Mesenchymal stem cell (in vitro differentiated cells and primary cell): ENCODE data around the gene CCDC106. TPM values are rescaled to one million over a fixed set of nuclear protein-coding genes. Genes with fewer than 3 reads are reported as not detected.

ENCODE experiments used
- DNase-seq: peaks from one replicate; pipeline ENCODE4 v3.0.0-alpha.2; 2013
- H2AFZ ChIP-seq: one replicate; pipeline ENCODE4 v1.6.1; 2013; ENCODE audit warnings: low read depth, mild to moderate bottlenecking, control low read depth, inconsistent platforms, low read length, moderate library complexity
- H2AK5ac ChIP-seq: 2 replicates; pipeline ENCODE4 v1.6.1; 2013; ENCODE audit warnings: low read length, moderate library complexity, mild to moderate bottlenecking, inconsistent platforms; ENCODE audit not compliant: severe bottlenecking
- H2BK120ac ChIP-seq: one replicate; pipeline ENCODE4 v1.6.1; 2013; ENCODE audit warnings: low read depth, mild to moderate bottlenecking, inconsistent platforms, low read length, moderate library complexity
- H2BK12ac ChIP-seq, 2 experiments: one replicate each; pipeline ENCODE4 v1.6.1; 2013; ENCODE audit warnings: inconsistent platforms in 2 of 2, low read length in 2 of 2, mild to moderate bottlenecking in 2 of 2, moderate library complexity in 2 of 2, control low read depth in 1 of 2
- H2BK15ac ChIP-seq: one replicate; pipeline ENCODE4 v1.6.1; 2013; ENCODE audit warnings: mild to moderate bottlenecking, low read depth, inconsistent platforms; ENCODE audit not compliant: poor library complexity, severe bottlenecking
- H2BK5ac ChIP-seq: 2 replicates; pipeline ENCODE4 v1.6.1; 2013; ENCODE audit warnings: low read depth, mild to moderate bottlenecking, low read length, control low read depth, inconsistent platforms; ENCODE audit not compliant: poor library complexity, severe bottlenecking
- H3K14ac ChIP-seq, 2 experiments: one replicate each; pipeline ENCODE4 v1.6.1; 2013; ENCODE audit warnings: inconsistent platforms in 2 of 2, low read length in 2 of 2, control low read depth in 1 of 2, mild to moderate bottlenecking in 1 of 2, moderate library complexity in 1 of 2
- H3K18ac ChIP-seq, 2 experiments: one replicate each; pipeline ENCODE4 v1.6.1; 2013; ENCODE audit warnings: inconsistent platforms in 2 of 2, low read length in 2 of 2, control low read depth in 1 of 2, low read depth in 1 of 2, mild to moderate bottlenecking in 1 of 2
- H3K23ac ChIP-seq, 2 experiments: one replicate each; pipeline ENCODE4 v1.6.1; 2013; ENCODE audit warnings: inconsistent platforms in 2 of 2, low read length in 2 of 2, mild to moderate bottlenecking in 2 of 2, moderate library complexity in 2 of 2, control low read depth in 1 of 2
- H3K27ac ChIP-seq: 2 replicates; pipeline ENCODE4 v1.5.1; 2013; ENCODE audit warnings: mild to moderate bottlenecking, moderate library complexity, low read length, control low read depth, inconsistent platforms; ENCODE audit not compliant: poor library complexity, severe bottlenecking
- H3K27me3 ChIP-seq, 2 experiments: 2 replicates each; pipeline versions ENCODE4 v1.6.1 to v1.7.0; 2013; ENCODE audit warnings: low read length in 2 of 2, mild to moderate bottlenecking in 2 of 2, moderate library complexity in 2 of 2, control low read depth in 1 of 2, inconsistent platforms in 1 of 2; ENCODE audit not compliant: control insufficient read depth in 1 of 2, insufficient read depth in 1 of 2
- H3K36me3 ChIP-seq, 2 experiments: 2 replicates each; pipeline versions ENCODE4 v1.6.1 to v1.7.0; 2013; ENCODE audit warnings: low read length in 2 of 2, control low read depth in 1 of 2, inconsistent platforms in 1 of 2, low read depth in 1 of 2, mild to moderate bottlenecking in 1 of 2; ENCODE audit not compliant: insufficient read depth in 2 of 2, control insufficient read depth in 1 of 2
- H3K4ac ChIP-seq, 2 experiments: one replicate each; pipeline ENCODE4 v1.6.1; 2013; ENCODE audit warnings: inconsistent platforms in 2 of 2, low read length in 2 of 2, mild to moderate bottlenecking in 2 of 2, moderate library complexity in 2 of 2, control low read depth in 1 of 2, low read depth in 1 of 2
- H3K4me1 ChIP-seq: 2 replicates; pipeline ENCODE4 v1.6.1; 2013; ENCODE audit warnings: low read depth, low read length, control low read depth; ENCODE audit not compliant: control insufficient read depth, insufficient read depth
- H3K4me2 ChIP-seq: 2 replicates; pipeline ENCODE4 v1.6.1; 2013; ENCODE audit warnings: low read length, mild to moderate bottlenecking, inconsistent platforms; ENCODE audit not compliant: poor library complexity, severe bottlenecking
- H3K4me3 ChIP-seq, 2 experiments: 2 replicates each; pipeline versions ENCODE4 v1.5.1 to v1.7.0; 2013; ENCODE audit warnings: low read length in 2 of 2, mild to moderate bottlenecking in 2 of 2, control low read depth in 1 of 2, low read depth in 1 of 2; ENCODE audit not compliant: insufficient read depth in 1 of 2
- H3K79me1 ChIP-seq: replicated peaks from 2 replicates; pipeline ENCODE4 v1.6.1; 2013; ENCODE audit warnings: mild to moderate bottlenecking, control low read depth, low read length, inconsistent platforms; ENCODE audit not compliant: poor library complexity, severe bottlenecking
- H3K9ac ChIP-seq: 2 replicates; pipeline ENCODE4 v1.7.0; 2013; ENCODE audit warnings: mild to moderate bottlenecking, low read length, moderate library complexity
- H3K9me3 ChIP-seq: 2 replicates; pipeline ENCODE4 v1.7.0; 2013; ENCODE audit warnings: mild to moderate bottlenecking, low read length; ENCODE audit not compliant: control insufficient read depth
- H4K8ac ChIP-seq: one replicate; pipeline ENCODE4 v1.6.1; 2013; ENCODE audit warnings: inconsistent platforms, mild to moderate bottlenecking, low read length, moderate library complexity
- H4K91ac ChIP-seq: one replicate; pipeline ENCODE4 v1.6.1; 2013; ENCODE audit warnings: mild to moderate bottlenecking, low read length, inconsistent platforms
- WGBS: methylation state at CpG from one replicate; pipeline ENCODE4 v1.1.7; 2013; ENCODE audit warnings: mixed read lengths; 5-methylcytosine and 5-hydroxymethylcytosine counted together
- polyA plus RNA-seq, 2 experiments: library from polyadenylated mRNA; stranded (reverse); fragments of 200-250 nt; gene quantifications; one replicate each; pipeline ENCODE4 v1.2.3, GENCODE V29; 2013

Gene CCDC106
- 19.4 TPM for polyA plus RNA-seq (2013, experiment 1 of 2)
- 19.0 TPM for polyA plus RNA-seq (2013, experiment 2 of 2)

DNA sequence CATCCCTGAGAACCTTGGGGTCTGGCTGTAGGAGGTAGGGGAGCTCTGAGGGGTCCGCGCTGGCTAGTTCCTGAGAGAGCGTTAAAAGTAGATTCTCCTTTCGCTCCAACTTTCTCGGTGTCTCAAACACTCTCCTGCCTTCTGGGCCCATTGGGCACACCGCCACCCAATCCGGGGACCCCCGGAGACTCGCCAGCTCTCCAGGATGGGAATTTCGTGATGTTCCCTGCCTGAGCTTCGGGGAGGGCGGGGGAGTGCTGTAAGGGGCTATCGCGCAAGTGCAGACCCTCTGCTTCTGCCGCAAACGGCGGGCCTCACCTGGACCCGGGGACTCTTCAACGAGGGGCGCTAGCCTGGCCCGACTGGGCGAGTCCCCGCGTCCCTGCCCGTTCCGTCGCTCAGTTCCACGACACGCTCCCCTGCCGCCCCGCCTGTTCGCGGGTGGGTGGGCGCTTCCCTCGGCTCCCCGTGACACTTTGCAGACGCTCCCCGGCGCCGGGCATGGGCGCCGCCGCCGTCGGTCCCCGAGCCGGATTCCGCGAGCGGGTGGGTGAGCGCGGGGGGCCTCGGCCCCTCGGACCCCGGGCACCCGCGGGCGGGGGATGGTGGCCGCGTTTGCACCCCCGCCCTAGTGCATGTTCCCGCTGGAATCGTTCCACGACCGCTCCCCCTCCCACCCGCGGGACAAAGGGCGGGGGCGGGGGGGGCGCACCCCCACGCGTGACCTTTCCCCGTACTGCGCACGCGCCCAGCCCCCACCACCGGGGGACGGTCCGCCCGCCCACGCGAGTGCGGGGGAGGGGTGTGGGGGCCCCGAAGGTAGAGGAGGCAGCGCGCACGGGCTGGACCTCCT is at the start of gene CCDC106:
CCDC106 (plus strand) TSS at position 481 of the 853 bp plus-strand sequence. CDS start 835 bp downstream, outside the sequence.
- Histone ChIP-seq H3K27ac (peak within 1 kb of the TSS; percentile 59), H3K23ac (peak within 1 kb of the TSS in 1 of 2 experiments; percentile 85)
- 1% methylated on average over 57 of the region's 87 CpGs for WGBS

DNA sequence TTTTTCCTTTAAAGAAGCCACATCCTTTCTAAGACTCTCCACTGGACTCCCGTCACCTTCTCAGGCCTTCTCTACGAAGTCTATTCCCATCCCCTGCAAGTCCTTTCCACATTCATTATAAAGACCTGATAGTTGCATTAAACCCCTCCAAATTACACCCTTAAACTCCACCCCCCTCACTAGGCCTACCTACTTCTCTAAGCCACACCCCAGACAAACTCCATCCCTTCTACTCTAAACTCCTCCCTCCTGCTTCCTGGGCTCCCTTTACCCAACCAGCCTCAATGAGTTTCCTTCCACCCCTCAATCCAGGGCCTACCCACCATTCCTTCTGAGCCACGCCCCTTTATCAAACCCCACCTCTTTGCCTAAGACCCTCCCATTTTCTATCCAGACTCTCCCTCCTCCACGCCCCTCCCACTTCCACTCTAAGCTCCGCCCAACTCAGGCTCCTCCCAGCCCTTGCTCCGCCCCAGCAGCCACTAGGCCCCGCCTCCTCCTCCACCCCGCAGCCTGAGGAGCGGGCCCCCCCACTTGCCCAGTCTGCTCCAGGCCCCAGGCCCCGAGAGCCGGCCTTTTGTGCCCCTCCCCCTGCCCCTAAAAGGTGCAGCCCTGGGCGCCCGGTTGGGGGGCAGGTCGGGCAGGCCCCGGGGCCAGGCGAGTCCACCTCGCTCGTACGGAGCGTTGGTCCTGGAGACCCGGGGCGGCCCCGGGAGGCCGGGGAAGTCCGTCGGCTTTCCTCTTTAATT is 49.1 kb upstream of the CCDC106 start:
- Histone ChIP-seq H3K4me3 (peak overlapping the region; percentile 70 to 98), H2BK12ac (no peak overlapping the region), H3K9ac (peak overlapping the region; percentile 99), H2AK5ac (peak overlapping the region; percentile 58), H3K23ac (no peak overlapping the region), H3K79me1 (peaks cover 42% of the 10 kb centered on the region), H2AFZ (no peak overlapping the region), H3K27ac (peak overlapping the region; percentile 60), H2BK120ac (peak overlapping the region; percentile 97), H2BK15ac (no peak overlapping the region), H4K8ac (peak overlapping the region; percentile 94), H3K4me1 (peaks cover 15% of the 10 kb centered on the region), H3K18ac (peak overlapping the region; percentile 61 to 71), H3K14ac (no peak overlapping the region), H3K4me2 (no peak overlapping the region), H4K91ac (peak overlapping the region; percentile 94), H2BK5ac (peak overlapping the region; percentile 97), H3K4ac (peak overlapping the region; percentile 83 to 98), H3K36me3 (peaks cover 29 to 49% of the 10 kb centered on the region in 2 experiments), H3K27me3 (no peaks in the 10 kb centered on the region), H3K9me3 (no peaks in the 10 kb centered on the region)
- WGBS, result 7% methylated on average over 26 of the region's 26 CpGs
- DNase-seq, result peak; percentile 97

More for the DNA sequence above, at the start of gene CCDC106:
- H4K91ac ChIP-seq, result peak within 1 kb of the TSS; percentile 91
- H2BK15ac ChIP-seq, result peak within 1 kb of the TSS; percentile 98
- peak within 1 kb of the TSS; percentile 90 to 96 for H3K4ac ChIP-seq
- peak within 1 kb of the TSS; percentile 87 to 100 for H3K18ac ChIP-seq
- peak within 1 kb of the TSS in 1 of 2 experiments; percentile 96 for H2BK12ac ChIP-seq
- DNase-seq, result peak; percentile 82
- H3K4me1 ChIP-seq, result peaks cover 34% of the 10 kb centered on the region
- H3K36me3 ChIP-seq, result peaks cover 25 to 51% of the 10 kb centered on the region in 2 experiments
- peak within 1 kb of the TSS; percentile 89 to 99 for H3K14ac ChIP-seq
- H2AK5ac ChIP-seq, result peak within 1 kb of the TSS; percentile 60
- H3K4me3 ChIP-seq, result peak within 1 kb of the TSS; percentile 83 to 88
- H3K27me3 ChIP-seq, result no peaks in the 10 kb centered on the region
- peak within 1 kb of the TSS; percentile 87 for H3K9ac ChIP-seq
- H2AFZ ChIP-seq, result peak within 1 kb of the TSS; percentile 97
- H2BK120ac ChIP-seq, result peak within 1 kb of the TSS; percentile 37
- peak within 1 kb of the TSS; percentile 95 for H4K8ac ChIP-seq
- H3K9me3 ChIP-seq, result no peaks in the 10 kb centered on the region
- peak within 1 kb of the TSS; percentile 90 for H2BK5ac ChIP-seq
- peak within 1 kb of the TSS; percentile 76 for H3K4me2 ChIP-seq
- H3K79me1 ChIP-seq, result peaks cover 46% of the 10 kb centered on the region

DNA sequence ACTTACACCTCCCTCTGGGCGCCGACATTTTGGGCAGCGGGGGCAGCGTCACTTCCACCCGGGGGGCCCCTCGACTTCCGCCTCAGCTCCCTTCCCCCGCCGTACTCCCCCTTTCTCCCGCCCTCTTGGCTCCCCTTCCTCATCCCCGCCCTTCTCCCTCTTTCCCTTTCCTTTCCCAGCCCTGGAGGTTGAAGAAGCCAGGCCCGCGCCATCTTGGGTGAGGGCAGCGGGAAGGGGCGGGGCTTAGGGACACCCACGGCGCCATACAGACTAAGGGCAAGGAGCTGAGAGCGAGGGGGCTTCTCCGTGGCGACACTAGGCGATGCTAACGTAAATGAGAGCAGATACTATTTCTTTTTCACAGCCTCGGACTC is 48.6 kb upstream of the CCDC106 start, which contains the start of gene FIZ1:
FIZ1 (minus strand) TSS at position 50 of the 374 bp plus-strand sequence. CDS start 1,652 bp downstream, outside the sequence.
- DNase-seq, result peak; percentile 99
- peaks cover 15% of the 10 kb centered on the region for H3K4me1 ChIP-seq
- peak within 1 kb of the TSS in 1 of 2 experiments; percentile 91 for H3K14ac ChIP-seq
- H3K79me1 ChIP-seq, result peaks cover 42% of the 10 kb centered on the region
- H3K9me3 ChIP-seq, result no peaks in the 10 kb centered on the region
- peak within 1 kb of the TSS; percentile 97 for H3K27ac ChIP-seq
- peak within 1 kb of the TSS; percentile 99 for H4K8ac ChIP-seq
- H2BK120ac ChIP-seq, result peak within 1 kb of the TSS; percentile 97
- 0% methylated on average over 20 of the region's 23 CpGs for WGBS
- H2BK5ac ChIP-seq, result peak within 1 kb of the TSS; percentile 97
- peak within 1 kb of the TSS; percentile 80 to 98 for H3K4me3 ChIP-seq
- H3K4ac ChIP-seq, result peak within 1 kb of the TSS; percentile 96 to 98
- H4K91ac ChIP-seq, result peak within 1 kb of the TSS; percentile 100
- no peaks in the 10 kb centered on the region for H3K27me3 ChIP-seq
- H3K23ac ChIP-seq, result no peak within 1 kb of the TSS
- H2AFZ ChIP-seq, result peak within 1 kb of the TSS; percentile 85
- peaks cover 28 to 47% of the 10 kb centered on the region in 2 experiments for H3K36me3 ChIP-seq
- peak within 1 kb of the TSS; percentile 52 to 70 for H2BK12ac ChIP-seq
- H3K4me2 ChIP-seq, result peak within 1 kb of the TSS; percentile 86
- H3K9ac ChIP-seq, result peak within 1 kb of the TSS; percentile 99
- H2BK15ac ChIP-seq, result peak within 1 kb of the TSS; percentile 99
- H3K18ac ChIP-seq, result peak within 1 kb of the TSS; percentile 97 to 100
- H2AK5ac ChIP-seq, result peak within 1 kb of the TSS; percentile 92
